ENCODE data around the gene ABL2. TPM values are rescaled to one million over a fixed set of nuclear protein-coding genes. Genes with fewer than 3 reads are reported as not detected.
A peak's percentile ranks its signal among the peaks of the same experiment; 100 is the strongest.

The ABL2 gene
- total and polyA plus RNA-seq, 2 donors (not counting 3 experiments of a cell fraction or from before 2014, with no cell fraction given), result 41.8 to 158 TPM

DNA sequence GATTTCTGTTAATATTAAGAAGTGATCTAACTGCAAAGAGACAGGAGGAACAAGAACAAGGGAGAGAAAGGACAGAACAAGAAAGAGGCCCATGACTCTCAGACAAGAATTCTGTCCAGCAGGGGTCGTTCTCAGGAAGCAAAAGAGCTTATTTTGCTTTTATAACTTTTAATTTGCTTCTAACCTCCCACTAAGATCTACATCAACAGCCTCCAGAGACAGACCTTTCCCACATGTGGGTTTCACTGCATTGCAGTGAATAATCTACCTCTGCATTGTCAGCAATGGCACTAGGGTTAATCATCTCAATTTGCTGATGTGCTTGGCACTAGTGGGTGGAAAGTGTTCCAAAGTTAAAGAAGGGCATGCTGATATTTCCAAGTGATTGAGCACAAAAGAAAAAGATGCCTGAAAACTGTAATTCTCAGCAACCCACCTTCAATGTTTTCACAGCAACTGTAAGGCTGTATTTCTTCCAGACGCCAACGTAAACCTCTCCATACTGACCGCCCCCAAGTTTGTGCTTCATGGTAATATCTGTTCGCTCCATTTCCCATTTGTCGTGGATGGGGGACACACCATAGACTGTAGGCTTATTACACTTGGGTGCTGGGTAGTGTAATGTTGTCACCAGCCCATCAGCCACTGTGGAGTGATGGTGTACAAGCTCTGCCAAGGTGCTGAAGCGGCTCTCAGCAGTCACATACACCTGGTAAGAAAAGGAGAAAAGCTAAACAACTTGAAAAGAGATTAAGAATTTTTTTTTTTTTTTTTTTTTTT is 108.1 kb downstream of the ABL2 start:
- peaks cover 15% of the 10 kb centered on the region for H4K20me1 ChIP-seq (replicated peaks; ENCODE audit: control insufficient read depth, extremely low read depth, insufficient read depth, low read length)
- no peaks in the 10 kb centered on the region for H3K27me3 ChIP-seq (ENCODE audit: control insufficient read depth in 2 of 2, insufficient read depth in 2 of 2, low read length in 2 of 2)
- TF ChIP-seq MYC (IDR thresholded peaks at IDR 0.05; ENCODE audit: low read depth, low read length) (no peak), CTCF (IDR thresholded peaks at IDR 0.05; ENCODE audit: extremely low read depth in 1 of 2, insufficient read depth in 1 of 2, low read depth in 1 of 2, low read length in 2 of 2) (peak; percentile 25 to 39), GATA2 (IDR thresholded peaks at IDR 0.05; ENCODE audit: insufficient read depth, insufficient read length, low read depth, low read length) (no peak), MAX (IDR thresholded peaks at IDR 0.05; ENCODE audit: insufficient read depth, insufficient read length) (no peak), JUN (IDR thresholded peaks at IDR 0.05; ENCODE audit: borderline replicate concordance, insufficient read depth, insufficient read length, low read depth) (no peak), POLR2AphosphoS5 (IDR thresholded peaks at IDR 0.05; ENCODE audit: insufficient read depth, low read depth, low read length) (peak; percentile 23), POLR2A (IDR thresholded peaks at IDR 0.05; ENCODE audit: low read depth, low read length) (no peak)
- H3K4me2 ChIP-seq (ENCODE audit: insufficient read depth, low read length), result no peak overlapping the region
- intact Hi-C loops (cut with micrococcal nuclease) (loop anchor here (1.0 kb wide), 3 partner anchors 73 to 245 kb away; no protein-coding TSS in a partner anchor), dilution Hi-C loops (cut with MboI; ENCODE audit: extremely low pct_ligation_motif_present, low sequenced_read_pairs) (no loop called here)
- no peak for FAIRE-seq
- peaks cover 81% of the 10 kb centered on the region for H3K79me2 ChIP-seq (ENCODE audit: control insufficient read depth, insufficient read depth, low read length)
- H3K27ac ChIP-seq (ENCODE audit: insufficient read depth, low read depth, low read length), result no peak overlapping the region
- ChIA-PET CTCF (interaction anchor here (0.6 to 2.7 kb wide), 28 partner anchors 9 to 694 kb away, joined by 3 to 54 read pairs (median 5); partner anchors contain the start of genes ABL2, AXDND1 and SOAT1), POLR2A (interaction anchor here (0.6 kb wide), 1 partner anchor 20 kb away, joined by 4 read pairs; no protein-coding TSS in a partner anchor)
- H2AFZ ChIP-seq (ENCODE audit: low read depth, low read length), result no peak overlapping the region
- H3K4me1 ChIP-seq (ENCODE audit: control insufficient read depth, extremely low read depth, insufficient read depth, low read length), result peaks cover 13% of the 10 kb centered on the region
- no peak overlapping the region for H3K4me3 ChIP-seq (replicated peaks in 1 of 3; ENCODE audit: insufficient read depth in 1 of 3, low read depth in 1 of 3, low read length in 3 of 3)
- H3K36me3 ChIP-seq (ENCODE audit: control insufficient read depth in 2 of 2, extremely low read depth in 1 of 2, insufficient read depth in 2 of 2, low read length in 2 of 2), result peaks cover 46 to 48% of the 10 kb centered on the region in 2 experiments
- BruUV-seq (replicated peaks), result no TSS peak
- no peaks in the 10 kb centered on the region for H3K9me3 ChIP-seq (replicated peaks; ENCODE audit: control insufficient read depth, insufficient read depth, low read length)
- no peaks in the 10 kb centered on the region for H3K9me1 ChIP-seq (replicated peaks; ENCODE audit: control insufficient read depth, extremely low read depth, insufficient read depth, low read length)
- DNase-seq (ENCODE audit: low read depth, low spot score), result no peak
- no peak overlapping the region for H3K9ac ChIP-seq (replicated peaks; ENCODE audit: extremely low read depth, insufficient read depth, low read length)

Measured in endothelial cell of umbilical vein (primary cell).